ENCODE data around the gene NPFFR2. TPM values are rescaled to one million over a fixed set of nuclear protein-coding genes. Genes with fewer than 3 reads are reported as not detected.

Gene NPFFR2
- total and polyA plus RNA-seq, 2 experiments from 2014 or later: 0.28 to 2.9 TPM

- TF ChIP-seq REST (IDR thresholded peaks at IDR 0.05; ENCODE audit: unreplicated experiment) (no peak), CREB1 (CRISPR knock-in tag; IDR thresholded peaks at IDR 0.05; ENCODE audit: low read depth) (no peak), EZH2phosphoT487 (IDR thresholded peaks at IDR 0.05; ENCODE audit: unreplicated experiment) (no peak), POLR2AphosphoS5 (IDR thresholded peaks at IDR 0.05; ENCODE audit: low read depth) (no peak), ZNF331 (CRISPR knock-in tag; IDR thresholded peaks at IDR 0.05; ENCODE audit: low read depth) (no peak)
These were observed 80.1 kb downstream of the NPFFR2 start (continued) for GRCh38 chr4:72111863-72112262.

GRCh38 chr4:72112514-72113156 is 80.8 kb downstream of the NPFFR2 start:
- H3K9me3 Mint-ChIP-seq: no peaks in the 10 kb centered on the region
- no peak overlapping the region for H3K4me3 Mint-ChIP-seq
- Histone ChIP-seq H3K9me2 (ENCODE audit: insufficient read depth) (no peaks in the 10 kb centered on the region), H3K4me3 (no peak overlapping the region), H3K4me2 (no peak overlapping the region), H3K4me1 (ENCODE audit: insufficient read depth) (no peaks in the 10 kb centered on the region; the same call in 1 of the 2 replicates), H2AFZ (no peak overlapping the region), H4K20me1 (replicated peaks; ENCODE audit: insufficient read depth) (no peaks in the 10 kb centered on the region), H3K27ac (ENCODE audit: low read depth) (no peak overlapping the region), H3K27me3 (ENCODE audit: insufficient read depth) (no peaks in the 10 kb centered on the region), H3F3A (replicated peaks; ENCODE audit: low read depth) (no peaks in the 10 kb centered on the region), H3K79me2 (replicated peaks; ENCODE audit: insufficient read depth) (no peaks in the 10 kb centered on the region), H3K36me3 (ENCODE audit: insufficient read depth) (no peaks in the 10 kb centered on the region)
- DNase-seq (ENCODE audit: low spot score) (no peak), ATAC-seq (no peak)
- H3K27ac Mint-ChIP-seq: no peak overlapping the region
- H3K36me3 Mint-ChIP-seq (ENCODE audit: low read depth): no peaks in the 10 kb centered on the region
- H3K4me1 Mint-ChIP-seq: no peaks in the 10 kb centered on the region
- no peaks in the 10 kb centered on the region for H3K27me3 Mint-ChIP-seq (ENCODE audit: insufficient read depth, low read depth, poor library complexity)
- TF ChIP-seq CTCF (conservative IDR thresholded peaks at IDR 0.05; ENCODE audit: low read depth in 2 of 2): no peak
- TF ChIP-seq STAT1 (IDR thresholded peaks at IDR 0.05; ENCODE audit: unreplicated experiment): no peak
- no peak for TF ChIP-seq EZH2phosphoT487 (IDR thresholded peaks at IDR 0.05; ENCODE audit: unreplicated experiment)
- TF ChIP-seq CREB1 (CRISPR knock-in tag; IDR thresholded peaks at IDR 0.05; ENCODE audit: low read depth): no peak
- no peak for TF ChIP-seq ZNF331 (CRISPR knock-in tag; IDR thresholded peaks at IDR 0.05; ENCODE audit: low read depth)
- TF ChIP-seq EZH2 (IDR thresholded peaks at IDR 0.05; ENCODE audit: low read depth, unreplicated experiment): no peak
- TF ChIP-seq POLR2AphosphoS5 (IDR thresholded peaks at IDR 0.05; ENCODE audit: low read depth): no peak
- no peak for TF ChIP-seq JUNB (IDR thresholded peaks at IDR 0.05; ENCODE audit: unreplicated experiment)

Measured in GM23338 (cell line).